Measurements from ENCODE around the gene ADGRL3. TPM values are rescaled to one million over a fixed set of nuclear protein-coding genes. Genes with fewer than 3 reads are reported as not detected.
A peak's percentile ranks its signal among the peaks of the same experiment; 100 is the strongest.

ADGRL3 gene
- total and polyA plus RNA-seq, 4 donors = 0.39 to 59.9 (median 2.9) TPM

GRCh38 chr4:61493470-61493869 is 293.3 kb downstream of the ADGRL3 start:
- DNase-seq = no peak
- WGBS, 2 donors = 74 to 79% methylated on average over 6 of the region's 6 CpGs
- peak overlapping the region in 1 of 2 donors; percentile 37 for H3K9ac ChIP-seq (ENCODE audit: insufficient read depth in 1 of 2, low read length in 2 of 2)
- H3K27ac ChIP-seq (ENCODE audit: low read depth in 1 of 2, low read length in 1 of 2) = no peak overlapping the region
- no peaks in the 10 kb centered on the region for H3K27me3 ChIP-seq (ENCODE audit: control insufficient read depth in 3 of 3, insufficient read depth in 3 of 3, low read length in 2 of 3)
- H3K4me3 ChIP-seq = no peak overlapping the region
- H3K36me3 ChIP-seq (ENCODE audit: control insufficient read depth in 4 of 4, insufficient read depth in 4 of 4, low read length in 4 of 4) = no peaks in the 10 kb centered on the region
- H3K4me1 ChIP-seq (ENCODE audit: control insufficient read depth in 5 of 5, insufficient read depth in 5 of 5, low read length in 5 of 5) = no peaks in the 10 kb centered on the region
- TF ChIP-seq CTCF (IDR thresholded peaks at IDR 0.05; ENCODE audit: control extremely low read depth, extremely low read depth) = no peak
- no peaks in the 10 kb centered on the region for H3K9me3 ChIP-seq (ENCODE audit: control insufficient read depth in 4 of 4, insufficient read depth in 3 of 4, low read length in 3 of 4)
- ATAC-seq (ENCODE audit: insufficient read depth, low FRiP score) = no peak

GRCh38 chr4:61500883-61501282 is 300.8 kb downstream of the ADGRL3 start:
- Histone ChIP-seq H3K4me1 (ENCODE audit: control insufficient read depth in 5 of 5, insufficient read depth in 5 of 5, low read length in 5 of 5) (no peaks in the 10 kb centered on the region), H3K9ac (ENCODE audit: insufficient read depth in 1 of 2, low read length in 2 of 2) (no peak overlapping the region), H3K36me3 (ENCODE audit: control insufficient read depth in 4 of 4, insufficient read depth in 4 of 4, low read length in 4 of 4) (no peaks in the 10 kb centered on the region), H3K9me3 (ENCODE audit: control insufficient read depth in 4 of 4, insufficient read depth in 3 of 4, low read length in 3 of 4) (no peaks in the 10 kb centered on the region), H3K27ac (ENCODE audit: low read depth in 1 of 2, low read length in 1 of 2) (no peak overlapping the region), H3K4me3 (no peak overlapping the region), H3K27me3 (ENCODE audit: control insufficient read depth in 3 of 3, insufficient read depth in 3 of 3, low read length in 2 of 3) (no peaks in the 10 kb centered on the region)
- ATAC-seq (ENCODE audit: insufficient read depth, low FRiP score) (no peak), DNase-seq (no peak)
- no peak for TF ChIP-seq CTCF (IDR thresholded peaks at IDR 0.05; ENCODE audit: control extremely low read depth, extremely low read depth)

GRCh38 chr4:61501812-61502211 is 301.7 kb downstream of the ADGRL3 start:
- Histone ChIP-seq H3K4me3 (no peak overlapping the region), H3K9ac (ENCODE audit: insufficient read depth in 1 of 2, low read length in 2 of 2) (no peak overlapping the region), H3K4me1 (ENCODE audit: control insufficient read depth in 5 of 5, insufficient read depth in 5 of 5, low read length in 5 of 5) (peaks cover 0 to 4% (median 0%) of the 10 kb centered on the region in 5 donors), H3K27me3 (ENCODE audit: control insufficient read depth in 3 of 3, insufficient read depth in 3 of 3, low read length in 2 of 3) (no peaks in the 10 kb centered on the region), H3K36me3 (ENCODE audit: control insufficient read depth in 4 of 4, insufficient read depth in 4 of 4, low read length in 4 of 4) (no peaks in the 10 kb centered on the region), H3K27ac (ENCODE audit: low read depth in 1 of 2, low read length in 1 of 2) (no peak overlapping the region), H3K9me3 (ENCODE audit: control insufficient read depth in 4 of 4, insufficient read depth in 3 of 4, low read length in 3 of 4) (no peaks in the 10 kb centered on the region)
- TF ChIP-seq CTCF (IDR thresholded peaks at IDR 0.05; ENCODE audit: control extremely low read depth, extremely low read depth) = no peak
- DNase-seq = no peak
- 62 to 76% methylated on average over 1 of the region's 1 CpG for WGBS, 2 donors
- no peak for ATAC-seq (ENCODE audit: insufficient read depth, low FRiP score)
